SH-SY5Y (cell line): Measurements from ENCODE around the gene HES7.

Experiments
- GATA2 ChIP-seq: IDR thresholded peaks from 2 replicates; pipeline ENCODE4 v1.6.1; 2011; ENCODE audit warnings: mild to moderate bottlenecking, low read depth, low read length
- GATA3 ChIP-seq: IDR thresholded peaks from 2 replicates; pipeline ENCODE4 v1.6.1; 2011; ENCODE audit warnings: low read depth, mild to moderate bottlenecking, low read length, moderate library complexity

- TF ChIP-seq GATA2 (no peak), GATA3 (no peak)
Observed at GRCh38 chr17:8133399-8133798, 9.5 kb upstream of the HES7 start.
